HG03135 (cell line): ENCODE data around the gene FSCN2.

Source experiments
- ATAC-seq: cut with Tn5 transposase; IDR thresholded peaks from one replicate; pipeline ENCODE4 v1.9.1; 2021; ENCODE audit warnings: mild to moderate bottlenecking, moderate library complexity; ENCODE audit not compliant: unreplicated experiment

The FSCN2 gene

GRCh38 chr17:81538651-81539570 lies 10.7 kb downstream of the FSCN2 start:
- no peak for ATAC-seq

- no peak for ATAC-seq
Measured at GRCh38 chr17:81539571-81539900, 11.4 kb downstream of the FSCN2 start.

DNA sequence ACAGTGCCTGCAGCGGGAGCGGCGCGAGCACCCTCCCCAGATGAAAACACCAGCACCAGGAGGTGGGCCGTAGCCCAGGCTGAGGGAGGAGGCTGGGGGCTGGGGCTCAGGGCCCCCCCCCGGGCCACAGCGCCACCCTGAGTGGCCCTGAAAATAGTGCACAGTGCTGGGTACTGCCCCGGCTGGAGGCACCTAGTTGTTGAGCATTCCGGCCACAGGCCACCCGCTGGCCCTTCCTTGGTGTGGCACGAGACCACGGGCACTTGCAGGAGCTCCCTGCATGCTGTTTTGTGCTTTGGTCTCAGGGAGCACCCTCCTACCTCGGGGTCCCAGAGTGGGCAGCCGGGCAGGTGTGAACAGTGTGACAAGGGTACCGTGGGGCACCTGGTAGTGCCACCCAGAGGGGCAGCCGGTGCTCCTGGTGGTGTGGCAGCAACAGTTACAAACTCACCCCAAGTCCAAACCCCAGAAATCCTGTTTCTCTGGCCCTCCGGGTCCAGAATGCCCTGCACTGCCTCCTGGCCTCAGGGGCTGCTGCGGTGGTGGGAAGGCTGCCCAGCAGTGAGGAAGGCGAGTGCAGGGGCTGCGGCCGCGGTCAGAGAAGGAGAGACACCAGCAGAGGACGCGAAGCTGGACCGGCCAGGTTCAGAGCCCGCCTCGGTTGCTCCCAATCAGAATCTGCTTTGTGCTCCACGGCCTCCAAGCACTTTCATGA lies 11.9 kb downstream of the FSCN2 start:
- ATAC-seq: no peak

DNA sequence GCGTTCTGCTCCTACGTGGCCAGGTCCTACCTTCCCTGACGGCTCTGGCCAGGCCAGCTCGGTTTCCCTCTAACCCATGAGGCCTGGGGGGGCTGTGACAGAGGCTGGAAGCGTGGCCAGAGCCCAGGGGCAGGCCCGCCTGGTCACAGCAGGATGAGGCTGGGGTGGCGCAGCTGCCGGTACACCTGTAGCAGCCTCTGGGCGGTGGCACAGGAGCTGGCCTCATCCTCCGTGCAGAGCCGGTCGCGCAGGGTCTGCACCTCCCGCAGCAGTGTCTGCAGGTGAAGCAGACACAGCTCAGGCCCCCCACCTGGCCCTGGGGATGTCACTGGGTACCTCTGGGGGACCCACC lies 12.5 kb downstream of the FSCN2 start:
- no peak for ATAC-seq

GRCh38 chr17:81541123-81541522 lies 12.9 kb downstream of the FSCN2 start:
- no peak for ATAC-seq

- no peak for ATAC-seq
Measured at GRCh38 chr17:81542431-81543338, 14.5 kb downstream of the FSCN2 start.

DNA sequence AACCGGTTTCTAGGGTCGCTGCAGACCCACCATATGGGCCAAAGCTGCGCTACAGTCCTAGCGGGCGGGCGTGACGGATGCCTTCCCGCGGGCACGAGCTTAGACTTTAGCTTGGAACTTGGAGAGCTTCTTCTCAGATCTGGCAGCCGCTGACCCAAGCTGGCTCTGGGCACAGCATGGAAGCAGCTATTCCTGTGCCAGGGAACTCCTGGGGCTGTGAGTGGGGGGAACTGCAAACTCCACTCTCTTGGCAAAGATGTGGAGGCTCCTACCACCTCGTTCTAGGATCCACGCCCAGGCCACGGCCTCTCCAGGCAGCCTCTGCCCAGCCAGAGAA lies 15.1 kb downstream of the FSCN2 start:
- ATAC-seq: no peak

- no peak for ATAC-seq
Measured at GRCh38 chr17:81543756-81544155, 15.6 kb downstream of the FSCN2 start.

- ATAC-seq: no peak
Measured at GRCh38 chr17:81544281-81544974, 16.3 kb downstream of the FSCN2 start.

DNA sequence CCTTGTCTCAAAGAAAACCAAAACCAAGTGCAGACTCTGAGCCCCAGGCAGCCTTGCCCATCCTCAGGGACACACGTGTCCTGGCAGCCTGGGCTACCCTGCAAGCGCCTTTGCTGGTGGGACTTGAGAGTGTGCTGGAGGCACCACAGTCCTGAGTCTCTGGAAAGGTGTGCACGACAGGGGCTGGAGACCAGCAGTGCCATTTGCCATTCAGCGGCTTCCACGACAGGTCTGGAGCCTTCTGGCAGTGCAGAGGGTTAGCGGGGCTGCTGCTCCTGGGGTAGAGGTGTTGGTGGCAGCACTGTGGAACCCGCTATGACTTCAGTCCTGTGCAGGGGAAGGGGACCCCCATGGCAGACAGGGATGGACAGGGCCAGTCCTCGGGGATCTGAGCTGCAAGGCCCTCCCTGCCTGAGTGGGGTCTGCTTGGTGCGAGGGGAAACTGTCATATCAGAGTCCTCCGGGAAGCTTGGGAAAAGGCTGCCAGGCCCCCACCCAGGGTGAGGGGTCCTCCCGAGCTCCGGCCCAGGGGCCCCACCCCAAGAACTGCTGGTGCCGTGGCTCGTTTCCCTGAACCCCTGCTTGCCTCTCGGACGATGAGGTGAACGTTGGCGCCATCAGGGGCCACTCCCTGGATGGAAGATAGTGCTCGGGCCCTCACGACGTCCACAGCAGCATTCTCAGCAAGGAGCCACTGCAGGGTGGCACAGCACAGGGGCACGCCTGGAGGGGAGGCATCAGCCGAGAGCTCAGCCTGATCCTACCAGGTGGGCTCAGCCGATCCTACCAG lies 17.2 kb downstream of the FSCN2 start:
- no peak for ATAC-seq

GRCh38 chr17:81546906-81547613 lies 18.9 kb downstream of the FSCN2 start:
- ATAC-seq: no peak

DNA sequence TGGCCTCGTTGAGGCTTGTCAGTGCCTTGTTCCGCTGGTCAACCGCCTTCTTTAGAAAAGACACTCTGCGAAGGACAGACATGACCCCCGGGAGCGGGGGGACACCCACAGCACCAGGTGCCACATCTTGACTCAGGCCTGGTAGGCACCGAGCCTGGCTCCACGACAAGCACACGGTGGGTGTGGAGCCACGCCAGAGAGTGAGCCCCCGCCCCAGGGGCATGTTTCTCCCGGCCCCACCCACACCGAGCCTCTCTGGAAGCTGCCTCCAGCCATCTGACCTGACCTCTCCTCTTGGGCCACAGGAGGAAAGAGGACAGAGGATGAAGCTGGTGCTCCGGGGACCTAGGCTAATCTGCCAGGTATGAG lies 19.4 kb downstream of the FSCN2 start:
- no peak for ATAC-seq

GRCh38 chr17:81549031-81549557 lies 20.9 kb downstream of the FSCN2 start:
- ATAC-seq: no peak

GRCh38 chr17:81549826-81550225 lies 21.6 kb downstream of the FSCN2 start:
- no peak for ATAC-seq

DNA sequence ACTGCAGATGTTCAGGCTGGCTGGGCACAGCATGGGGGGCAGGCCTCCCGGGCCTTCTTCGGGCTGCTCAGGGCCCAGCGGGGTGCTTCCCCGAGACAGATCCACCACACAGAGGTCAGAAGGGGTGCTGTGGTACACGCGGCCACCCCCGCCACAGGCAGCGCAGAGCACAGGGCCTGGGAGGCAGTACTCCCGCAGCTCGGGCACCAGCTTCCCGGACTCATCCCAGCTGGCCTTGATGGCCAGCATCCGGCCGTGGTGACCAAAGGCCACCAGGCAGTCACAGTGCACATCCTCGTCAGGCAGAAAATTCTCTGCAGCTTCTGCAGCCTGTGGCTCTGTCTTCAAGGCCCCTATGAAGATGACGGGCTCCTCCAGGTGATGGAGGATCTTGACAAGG lies 22.1 kb downstream of the FSCN2 start:
- ATAC-seq: no peak

GRCh38 chr17:81550830-81551457 lies 22.8 kb downstream of the FSCN2 start:
- no peak for ATAC-seq

DNA sequence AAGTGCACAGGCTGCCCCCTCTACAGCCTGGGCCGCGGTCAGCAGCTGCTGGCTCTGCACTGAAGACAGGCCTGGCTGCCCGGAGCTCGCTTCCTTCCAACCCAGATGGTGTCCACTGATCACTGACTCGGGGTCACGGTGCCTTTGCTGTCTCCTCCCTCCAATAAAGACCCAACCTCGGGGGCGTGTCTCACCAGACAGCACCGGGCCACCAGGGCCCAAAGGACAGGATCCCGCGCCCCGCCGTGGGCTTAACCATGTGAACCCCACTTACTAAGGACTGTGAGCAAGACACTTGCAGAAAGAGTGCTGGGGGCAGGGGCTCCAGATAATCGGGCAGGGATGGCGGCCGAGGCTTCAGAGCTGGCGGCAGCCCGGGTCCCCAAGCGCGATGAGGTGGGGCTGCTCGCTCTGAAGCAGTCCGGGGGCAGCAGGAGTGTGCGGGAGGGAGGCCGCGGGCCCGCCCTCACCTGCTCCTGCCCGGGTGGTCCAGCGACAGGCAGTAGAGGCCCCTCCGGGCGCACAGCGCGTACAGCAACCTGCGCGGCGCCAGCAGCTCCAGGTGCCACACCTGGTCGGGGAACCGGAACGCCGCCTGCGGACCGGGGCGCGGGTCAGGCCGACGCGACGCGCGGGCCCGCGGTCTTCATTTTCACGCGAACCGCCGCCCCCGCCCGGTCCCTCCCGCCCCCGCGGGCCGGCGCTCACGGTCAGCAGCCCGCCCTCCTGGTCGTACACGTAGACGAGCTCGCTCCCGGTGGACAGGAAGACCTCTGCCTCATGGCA lies 23.5 kb downstream of the FSCN2 start:
- ATAC-seq: peak; percentile 3
